B cell (primary cell): ENCODE results near the gene TAF1A.

Source experiments
- EZH2 ChIP-seq: IDR thresholded peaks from 2 replicates; pipeline ENCODE4 v1.6.1; 2012; ENCODE audit warnings: borderline replicate concordance, low read depth, mild to moderate bottlenecking, moderate library complexity, low read length; ENCODE audit not compliant: insufficient read depth, poor library complexity, severe bottlenecking
- TF ChIP-seq, protein P1 (sequence below): fragments of 200-600 bp; IDR thresholded peaks from one replicate; pipeline ENCODE4 v1.8.0; 2022; ENCODE audit warnings: antibody characterized with exemption, mild to moderate bottlenecking

DNA sequence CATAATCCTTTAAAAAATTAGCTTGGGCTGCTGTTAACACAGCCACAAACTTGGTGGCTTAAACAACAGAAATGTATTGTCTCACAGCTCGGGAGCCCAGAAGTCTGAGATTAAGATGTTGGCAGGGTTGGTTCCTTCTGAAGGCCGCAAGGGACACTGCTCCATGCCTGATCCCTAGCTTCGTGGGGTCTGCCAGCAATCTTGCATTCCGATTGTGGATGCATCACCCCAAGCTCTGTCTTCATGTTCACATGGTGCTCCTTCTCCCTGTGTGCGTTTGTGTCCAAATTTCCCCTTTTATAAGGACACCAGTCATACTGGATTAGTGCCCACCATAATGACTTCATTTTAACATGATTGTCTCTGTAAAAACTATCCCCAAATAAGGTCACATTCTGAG lies 36.9 kb downstream of the TAF1A start:
- TF ChIP-seq, protein P1, sequence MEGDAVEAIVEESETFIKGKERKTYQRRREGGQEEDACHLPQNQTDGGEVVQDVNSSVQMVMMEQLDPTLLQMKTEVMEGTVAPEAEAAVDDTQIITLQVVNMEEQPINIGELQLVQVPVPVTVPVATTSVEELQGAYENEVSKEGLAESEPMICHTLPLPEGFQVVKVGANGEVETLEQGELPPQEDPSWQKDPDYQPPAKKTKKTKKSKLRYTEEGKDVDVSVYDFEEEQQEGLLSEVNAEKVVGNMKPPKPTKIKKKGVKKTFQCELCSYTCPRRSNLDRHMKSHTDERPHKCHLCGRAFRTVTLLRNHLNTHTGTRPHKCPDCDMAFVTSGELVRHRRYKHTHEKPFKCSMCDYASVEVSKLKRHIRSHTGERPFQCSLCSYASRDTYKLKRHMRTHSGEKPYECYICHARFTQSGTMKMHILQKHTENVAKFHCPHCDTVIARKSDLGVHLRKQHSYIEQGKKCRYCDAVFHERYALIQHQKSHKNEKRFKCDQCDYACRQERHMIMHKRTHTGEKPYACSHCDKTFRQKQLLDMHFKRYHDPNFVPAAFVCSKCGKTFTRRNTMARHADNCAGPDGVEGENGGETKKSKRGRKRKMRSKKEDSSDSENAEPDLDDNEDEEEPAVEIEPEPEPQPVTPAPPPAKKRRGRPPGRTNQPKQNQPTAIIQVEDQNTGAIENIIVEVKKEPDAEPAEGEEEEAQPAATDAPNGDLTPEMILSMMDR = no peak
- TF ChIP-seq EZH2 = no peak
